ACC112 (cell line): ENCODE measurements around the gene FAM168A.

Experiments used
- H2AFZ ChIP-seq: fragments of 200-600 bp; sonication (generic); one replicate; pipeline ENCODE4 v1.6.0; 2017; ENCODE audit warnings: antibody characterized with exemption, low read length; ENCODE audit not compliant: unreplicated experiment
- H3K27ac ChIP-seq: fragments of 200-600 bp; sonication (generic); 2 replicates; pipeline ENCODE4 v1.5.1; 2014; ENCODE audit warnings: low read depth, mild to moderate bottlenecking, antibody characterized with exemption, low read length, moderate library complexity
- H3K27me3 ChIP-seq: fragments of 200-600 bp; sonication (generic); 2 replicates; pipeline ENCODE4 v1.6.1; 2014; ENCODE audit warnings: mild to moderate bottlenecking, antibody characterized with exemption, low read length, moderate library complexity, mixed read lengths; ENCODE audit not compliant: insufficient read depth
- H3K36me3 ChIP-seq: fragments of 200-600 bp; sonication (generic); 2 replicates; pipeline ENCODE4 v1.6.1; 2016; ENCODE audit warnings: mild to moderate bottlenecking, antibody characterized with exemption, low read length, moderate library complexity, mixed read lengths; ENCODE audit not compliant: insufficient read depth
- H3K4me1 ChIP-seq: fragments of 200-600 bp; sonication (generic); one replicate; pipeline ENCODE4 v1.6.1; 2016; ENCODE audit warnings: low read length, mixed read lengths; ENCODE audit not compliant: insufficient read depth, unreplicated experiment, control insufficient read depth
- H3K4me3 ChIP-seq: fragments of 200-600 bp; sonication (generic); 2 replicates; pipeline ENCODE4 v1.5.1; 2014; ENCODE audit warnings: mild to moderate bottlenecking, low read depth, low read length
- H3K79me2 ChIP-seq: fragments of 200-600 bp; sonication (generic); one replicate; pipeline ENCODE4 v1.6.0; 2016; ENCODE audit warnings: low read length; ENCODE audit not compliant: control insufficient read depth, unreplicated experiment, insufficient read depth

Gene FAM168A

DNA sequence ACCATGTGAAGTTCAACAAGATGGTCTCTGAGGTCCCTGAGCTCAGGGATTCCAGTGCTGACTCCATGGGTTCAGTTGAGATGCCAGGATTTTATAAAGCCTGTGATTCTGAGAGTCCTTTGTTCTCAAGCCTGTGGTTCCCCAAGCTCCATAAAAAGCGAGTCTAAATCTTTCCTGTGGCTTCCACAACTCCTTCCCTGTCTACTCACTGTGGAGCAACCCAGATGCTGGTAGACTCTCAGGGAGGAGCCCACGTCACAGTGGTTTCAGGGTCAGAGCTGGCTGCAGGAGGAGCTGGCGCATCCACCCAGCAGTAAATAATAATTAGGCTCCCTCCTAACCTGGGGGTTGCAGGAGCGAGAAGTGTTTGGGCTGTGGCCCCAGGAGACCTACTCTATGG, 223.8 kb downstream of the FAM168A start:
- no peaks in the 10 kb centered on the region for H3K27me3 ChIP-seq
- H3K4me1 ChIP-seq, result peaks cover 10% of the 10 kb centered on the region
- no peak overlapping the region for H2AFZ ChIP-seq
- peaks cover 28% of the 10 kb centered on the region for H3K79me2 ChIP-seq
- no peaks in the 10 kb centered on the region for H3K36me3 ChIP-seq
- no peak overlapping the region for H3K27ac ChIP-seq
- H3K4me3 ChIP-seq, result no peak overlapping the region

DNA sequence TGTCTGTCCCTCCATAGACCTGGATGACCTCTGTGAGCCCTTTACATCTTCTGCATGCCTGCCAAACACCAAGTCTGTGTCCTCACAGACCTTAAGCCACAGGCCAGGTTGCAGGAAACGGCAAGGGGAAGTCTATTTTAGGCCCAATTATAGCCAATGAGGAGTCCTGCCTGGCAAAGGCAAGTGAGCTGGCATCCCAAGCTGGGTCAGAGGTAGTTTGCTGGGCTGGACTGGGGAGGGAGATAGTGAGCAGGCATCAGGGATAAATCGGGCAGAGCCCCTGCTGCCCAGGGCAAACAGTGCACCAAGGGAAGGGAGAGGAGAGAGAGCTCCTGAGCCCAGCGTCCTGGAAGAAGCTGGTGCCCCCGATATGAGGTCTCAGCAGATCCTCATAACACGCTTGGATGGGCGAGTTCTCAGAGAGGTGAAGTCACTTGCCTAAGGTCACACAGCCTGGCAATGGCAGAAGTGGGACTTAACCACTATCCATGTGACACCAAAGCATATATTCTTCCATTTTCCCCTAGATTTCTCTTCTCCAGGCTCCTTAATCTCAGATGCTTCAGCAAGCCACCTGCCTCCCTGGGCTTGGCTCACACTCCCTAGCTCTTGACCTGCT, 225.4 kb downstream of the FAM168A start:
- H3K79me2 ChIP-seq, result peaks cover 11% of the 10 kb centered on the region
- no peaks in the 10 kb centered on the region for H3K36me3 ChIP-seq
- H3K27ac ChIP-seq, result no peak overlapping the region
- H3K4me1 ChIP-seq, result peaks cover 2% of the 10 kb centered on the region
- H3K27me3 ChIP-seq, result no peaks in the 10 kb centered on the region
- no peak overlapping the region for H3K4me3 ChIP-seq
- H2AFZ ChIP-seq, result no peak overlapping the region

DNA sequence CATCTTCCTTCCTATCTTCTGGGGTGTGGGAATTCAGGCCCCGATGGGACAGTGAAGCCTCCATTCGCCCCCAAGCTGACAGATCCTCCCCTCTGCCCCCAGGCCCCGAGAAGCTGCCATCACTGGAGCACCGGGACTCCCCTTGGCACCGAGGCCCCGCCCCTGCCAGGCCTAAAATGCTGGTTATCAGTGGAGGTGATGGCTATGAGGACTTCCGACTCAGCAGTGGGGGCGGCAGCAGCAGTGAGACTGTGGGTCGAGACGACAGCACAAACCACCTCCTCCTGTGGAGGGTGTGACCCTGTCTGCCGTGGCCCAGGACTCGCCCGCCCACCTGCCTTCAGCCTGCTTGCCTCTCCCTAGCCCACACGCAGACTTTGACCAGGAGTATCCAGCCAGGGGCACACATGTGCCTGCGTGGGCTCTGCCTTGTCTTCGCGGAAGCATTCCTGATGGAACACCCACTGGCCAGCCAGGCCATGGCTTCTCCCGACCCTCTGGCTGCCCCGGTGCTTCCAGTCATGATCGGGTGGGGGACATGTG, 230.4 kb downstream of the FAM168A start:
- H3K27me3 ChIP-seq, result no peaks in the 10 kb centered on the region
- H3K4me1 ChIP-seq, result no peaks in the 10 kb centered on the region
- H2AFZ ChIP-seq, result no peak overlapping the region
- H3K4me3 ChIP-seq, result no peak overlapping the region
- no peaks in the 10 kb centered on the region for H3K79me2 ChIP-seq
- H3K27ac ChIP-seq, result no peak overlapping the region
- H3K36me3 ChIP-seq, result peaks cover 8% of the 10 kb centered on the region; the same call in 1 of the 2 replicates

DNA sequence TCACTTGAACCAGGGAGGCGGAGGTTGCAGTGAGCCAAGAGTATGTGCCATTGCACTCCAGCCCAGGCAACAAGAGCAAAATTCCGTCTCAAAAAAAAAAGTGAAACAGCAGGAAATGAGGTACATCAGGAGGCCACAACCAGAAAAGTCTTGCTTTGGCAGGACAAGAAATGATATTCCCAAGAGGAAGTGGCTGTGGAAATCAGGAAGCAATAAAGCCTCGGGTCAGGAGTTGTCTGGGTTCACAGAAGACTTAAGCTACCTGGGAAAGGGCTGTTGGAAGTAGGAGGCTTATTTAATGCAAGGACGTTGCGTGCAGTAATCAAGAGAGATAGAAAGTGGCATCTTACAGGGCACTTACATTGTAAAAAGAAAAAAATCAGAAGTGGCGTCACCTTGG, 231.0 kb downstream of the FAM168A start:
- H3K36me3 ChIP-seq, result peaks cover 12% of the 10 kb centered on the region; the same call in 1 of the 2 replicates
- H3K4me1 ChIP-seq, result no peaks in the 10 kb centered on the region
- H3K79me2 ChIP-seq, result no peaks in the 10 kb centered on the region
- H2AFZ ChIP-seq, result no peak overlapping the region
- no peak overlapping the region for H3K27ac ChIP-seq
- no peak overlapping the region for H3K4me3 ChIP-seq
- no peaks in the 10 kb centered on the region for H3K27me3 ChIP-seq

DNA sequence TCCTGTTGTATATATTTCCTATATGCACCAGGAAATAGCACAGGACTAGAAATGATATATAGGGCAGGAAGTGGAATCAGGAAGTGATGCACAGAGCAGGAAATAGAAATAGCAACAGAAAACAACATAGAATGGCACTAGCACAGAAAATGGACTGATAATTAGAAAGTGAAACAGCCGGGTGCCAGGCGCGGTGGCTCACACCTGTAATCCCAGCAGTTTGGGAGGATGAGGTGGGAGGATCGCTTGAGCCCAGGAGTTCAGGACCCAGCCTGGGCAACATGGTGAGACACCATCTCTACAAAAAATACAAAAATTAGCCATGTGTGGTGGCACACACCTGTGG, 231.7 kb downstream of the FAM168A start:
- Histone ChIP-seq H3K27ac (no peak overlapping the region), H3K4me3 (no peak overlapping the region), H3K79me2 (no peaks in the 10 kb centered on the region), H3K36me3 (peaks cover 15% of the 10 kb centered on the region; the same call in 1 of the 2 replicates), H2AFZ (no peak overlapping the region), H3K27me3 (no peaks in the 10 kb centered on the region), H3K4me1 (no peaks in the 10 kb centered on the region)

DNA sequence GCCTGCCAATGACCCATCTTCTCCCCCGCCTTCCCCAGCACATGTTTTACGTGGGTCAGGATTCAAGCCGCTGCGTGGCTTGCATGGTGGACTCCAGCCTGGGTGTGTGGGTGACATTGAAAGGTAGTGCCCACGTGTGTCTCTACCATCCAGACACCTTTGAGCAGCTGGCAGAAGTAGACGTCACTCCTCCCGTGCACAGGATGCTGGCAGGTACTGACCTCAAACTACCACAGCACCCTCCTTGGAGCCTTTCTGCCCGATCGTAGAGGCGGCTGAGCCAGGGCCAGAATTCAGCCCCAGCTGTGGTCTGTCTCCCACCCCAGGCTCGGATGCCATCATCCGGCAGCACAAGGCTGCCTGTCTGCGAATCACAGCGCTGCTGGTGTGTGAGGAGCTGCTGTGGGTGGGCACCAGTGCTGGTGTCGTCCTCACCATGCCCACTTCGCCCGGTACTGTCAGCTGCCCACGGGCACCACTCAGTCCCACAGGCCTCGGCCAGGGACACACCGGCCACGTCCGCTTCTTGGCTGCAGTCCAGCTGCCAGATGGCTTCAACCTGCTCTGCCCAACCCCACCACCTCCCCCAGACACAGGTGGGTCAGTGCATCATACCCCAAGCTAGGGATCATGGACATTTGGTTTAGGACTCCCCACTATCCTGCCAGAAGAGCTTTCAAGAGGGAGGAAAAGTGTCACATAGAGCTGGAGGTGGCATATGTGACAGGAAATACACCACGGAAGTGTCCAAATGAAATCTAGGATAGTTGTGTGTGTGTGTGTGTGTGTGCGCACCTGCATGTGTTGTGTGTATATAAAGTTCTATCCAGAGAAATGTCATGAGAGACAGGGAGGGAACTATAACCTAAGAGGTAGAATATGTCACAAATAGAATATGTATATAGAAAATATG, 232.3 kb downstream of the FAM168A start:
- peaks cover 20% of the 10 kb centered on the region for H3K36me3 ChIP-seq
- no peaks in the 10 kb centered on the region for H3K79me2 ChIP-seq
- H3K4me1 ChIP-seq, result no peaks in the 10 kb centered on the region
- H2AFZ ChIP-seq, result no peak overlapping the region
- H3K27me3 ChIP-seq, result no peaks in the 10 kb centered on the region
- H3K27ac ChIP-seq, result no peak overlapping the region
- no peak overlapping the region for H3K4me3 ChIP-seq

DNA sequence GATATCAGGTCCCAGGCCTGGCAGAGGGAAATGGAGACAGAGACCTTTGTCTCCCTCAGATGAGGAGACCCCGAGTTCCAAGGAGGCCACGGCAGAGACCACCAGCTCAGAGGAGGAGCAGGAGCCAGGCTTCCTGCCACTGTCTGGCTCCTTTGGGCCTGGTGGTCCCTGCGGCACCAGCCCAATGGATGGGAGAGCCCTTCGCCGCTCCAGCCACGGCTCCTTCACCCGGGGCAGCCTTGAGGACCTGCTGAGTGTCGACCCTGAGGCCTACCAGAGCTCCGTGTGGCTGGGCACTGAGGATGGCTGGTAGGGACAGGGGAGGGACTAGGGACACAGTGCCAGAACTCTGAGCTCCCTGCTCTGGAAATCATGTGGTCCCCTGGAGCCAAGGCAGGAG, 234.8 kb downstream of the FAM168A start:
- Histone ChIP-seq H3K4me1 (peaks cover 15% of the 10 kb centered on the region), H3K27ac (no peak overlapping the region), H3K36me3 (peaks cover 26% of the 10 kb centered on the region), H3K4me3 (no peak overlapping the region), H3K79me2 (no peaks in the 10 kb centered on the region), H3K27me3 (no peaks in the 10 kb centered on the region), H2AFZ (no peak overlapping the region)

DNA sequence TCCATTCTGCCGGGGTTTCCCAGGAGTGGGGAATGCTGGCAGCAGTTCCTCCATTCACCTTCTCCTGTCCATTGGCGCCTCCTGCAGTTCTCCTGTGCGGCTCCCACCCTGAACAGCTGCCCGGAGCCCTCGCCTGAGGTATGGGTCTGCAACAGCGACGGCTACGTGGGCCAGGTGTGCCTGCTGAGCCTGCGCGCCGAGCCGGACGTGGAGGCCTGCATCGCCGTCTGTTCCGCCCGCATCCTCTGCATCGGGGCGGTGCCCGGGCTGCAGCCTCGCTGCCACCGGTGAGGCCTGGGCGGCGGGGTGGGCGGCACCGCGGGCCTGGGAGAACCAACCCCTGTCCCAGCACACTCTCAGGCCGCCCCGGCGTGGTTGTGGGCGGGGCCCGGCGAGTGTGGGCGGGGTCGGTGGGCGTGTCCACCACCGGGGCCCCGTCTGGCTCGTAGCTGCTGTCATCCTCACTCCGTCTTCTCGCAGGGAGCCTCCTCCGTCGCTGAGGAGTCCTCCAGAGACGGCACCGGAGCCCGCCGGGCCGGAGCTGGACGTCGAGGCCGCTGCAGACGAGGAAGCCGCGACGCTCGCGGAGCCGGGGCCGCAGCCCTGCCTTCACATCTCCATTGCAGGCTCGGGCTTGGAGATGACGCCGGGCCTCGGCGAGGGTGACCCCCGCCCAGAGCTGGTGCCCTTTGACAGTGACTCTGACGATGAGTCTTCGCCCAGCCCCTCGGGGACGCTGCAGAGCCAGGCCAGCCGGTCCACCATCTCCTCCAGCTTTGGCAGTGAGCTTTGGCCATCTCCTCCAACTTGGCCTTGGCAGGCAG, 235.7 kb downstream of the FAM168A start:
- H2AFZ ChIP-seq, result no peak overlapping the region
- H3K36me3 ChIP-seq, result peaks cover 26% of the 10 kb centered on the region
- H3K4me1 ChIP-seq, result peaks cover 15% of the 10 kb centered on the region
- H3K4me3 ChIP-seq, result no peak overlapping the region
- H3K27me3 ChIP-seq, result no peaks in the 10 kb centered on the region
- H3K27ac ChIP-seq, result no peak overlapping the region
- no peaks in the 10 kb centered on the region for H3K79me2 ChIP-seq

DNA sequence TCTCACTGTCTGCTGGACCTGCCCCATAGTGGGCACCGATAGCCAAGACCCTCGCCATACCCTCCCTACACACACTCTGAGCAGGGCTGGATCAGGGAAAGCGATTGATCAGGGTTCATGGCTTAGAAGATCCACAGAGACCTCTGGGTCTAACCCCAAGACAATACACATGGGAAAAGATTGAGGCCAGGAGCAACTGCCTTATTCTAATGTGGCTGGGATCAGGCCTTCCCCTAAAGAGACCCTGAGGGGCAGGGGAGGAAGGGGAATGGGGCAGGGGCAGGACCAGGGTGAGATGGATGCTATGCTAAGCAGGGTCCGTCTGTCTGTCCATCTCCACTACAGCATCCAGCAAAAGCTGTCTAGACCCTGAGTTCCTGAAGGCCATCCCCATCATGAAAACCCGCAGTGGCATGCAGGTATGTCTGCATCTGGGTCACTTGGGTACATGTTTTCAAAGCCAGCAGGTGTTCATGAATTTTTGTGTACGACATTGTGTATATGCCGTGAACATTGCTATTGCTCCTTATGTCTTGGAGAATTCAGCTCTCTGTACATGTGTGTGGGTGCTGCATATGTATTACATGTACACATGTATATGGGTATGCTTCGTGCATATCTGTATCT, 237.1 kb downstream of the FAM168A start:
- Histone ChIP-seq H3K36me3 (peaks cover 24% of the 10 kb centered on the region), H2AFZ (no peak overlapping the region), H3K4me1 (peaks cover 15% of the 10 kb centered on the region), H3K79me2 (no peaks in the 10 kb centered on the region), H3K27ac (no peak overlapping the region), H3K4me3 (no peak overlapping the region), H3K27me3 (no peaks in the 10 kb centered on the region)
